NCI-H524 treated with DMSO at 0.1 percent for 48 hours (cell line): ENCODE results near the gene KCTD21.

Experiments
- DNase-seq: peaks from one replicate; lab custom pipeline; 2025; lab: John Stamatoyannopoulos, UW

The KCTD21 gene

GRCh38 chr11:78139422-78140391 is 48.7 kb downstream of the KCTD21 start, which contains the start of gene ALG8:
ALG8 (minus strand) TSS chr11:78139626; CDS start chr11:78139588, 38 bp downstream.
- DNase-seq: peak; percentile 56

GRCh38 chr11:78138694-78139421 is 49.6 kb downstream of the KCTD21 start:
- no peak for DNase-seq

GRCh38 chr11:78138291-78138690 is 50.1 kb downstream of the KCTD21 start:
- no peak for DNase-seq

- no peak for DNase-seq
These were observed 56.0 kb downstream of the KCTD21 start for GRCh38 chr11:78132475-78132874.

- DNase-seq: no peak
These were observed 56.5 kb downstream of the KCTD21 start for GRCh38 chr11:78131956-78132355.

GRCh38 chr11:78127403-78127802 is 61.0 kb downstream of the KCTD21 start:
- no peak for DNase-seq
